HCT116 (cell line): Measurements from ENCODE around the gene BTG1. TPM values are rescaled to one million over a fixed set of nuclear protein-coding genes. Genes with fewer than 3 reads are reported as not detected.

Experiments
- ATAC-seq: fragments of 200-7000 bp; cut with Tn5 transposase; 2 replicates; pipeline ENCODE4 v1.9.1; 2020; ENCODE audit warnings: mild to moderate bottlenecking, moderate library complexity
- BruUV-seq: library from RNA; stranded (reverse); fragments of 400-500 nt; replicated peaks from 2 replicates; lab custom pipeline; 2021; lab: Mats Ljungman, UMichigan
- CTCF ChIA-PET: fragments of 300-600 bp; sonication (Branson Sonifier 250); formaldehyde crosslinking; loops from one replicate; lab custom pipeline; 2021; ENCODE audit warnings: antibody characterized with exemption; lab: Charles Lee
- POLR2A ChIA-PET: fragments of 300-600, 350-600 bp; sonication (Branson Sonifier 250); formaldehyde crosslinking; loops from one replicate; lab custom pipeline; 2021; ENCODE audit warnings: antibody characterized with exemption; lab: Charles Lee
- RAD21 ChIA-PET, 2 experiments: fragments of 300-600 bp; sonication (Branson Sonifier 250); formaldehyde crosslinking; loops; one replicate each; lab custom pipeline; 2023; ENCODE audit warnings: low total read pairs in 2 of 2; ENCODE audit not compliant: uncharacterized antibody in 2 of 2, unreplicated experiment in 2 of 2, low non-redundant PET in 1 of 2; lab: Charles Lee
- DNase-seq: peaks from one replicate; pipeline ENCODE4 v3.0.0-alpha.2; 2010; ENCODE audit warnings: low read depth, low spot score
- H2AFZ ChIP-seq: fragments of 200-600 bp; shearing (Covaris generic), sonication (generic); 2 replicates; pipeline ENCODE4 v1.6.1; 2017; ENCODE audit warnings: low read depth, mixed run types, mixed read lengths, antibody characterized with exemption, low read length; ENCODE audit not compliant: poor library complexity, severe bottlenecking
- H3K27ac ChIP-seq: 2 replicates; pipeline ENCODE4 v1.5.1; 2012; ENCODE audit warnings: low read depth, low read length
- H3K27me3 ChIP-seq: fragments of 200-600 bp; sonication (generic); 2 replicates; pipeline ENCODE4 v1.6.1; 2016; ENCODE audit warnings: mixed run types, low read length, mixed read lengths; ENCODE audit not compliant: insufficient read depth
- H3K36me3 ChIP-seq, 2 experiments: fragments of 200-500 bp in 1 of 2; fragments of 200-600 bp in 1 of 2; sonication (Bioruptor generic) in 1 of 2; sonication (generic) in 1 of 2; 2 replicates each; pipeline versions ENCODE4 v1.5.1 to v1.6.1; 2014 to 2016; ENCODE audit warnings: low read length in 2 of 2, inconsistent platforms in 1 of 2, mixed read lengths in 1 of 2, mixed run types in 1 of 2; ENCODE audit not compliant: insufficient read depth in 2 of 2, control insufficient read depth in 1 of 2
- H3K4me1 ChIP-seq, 2 experiments: fragments of 200-600 bp in 1 of 2; sonication (generic) in 1 of 2; 2 replicates each; pipeline versions ENCODE4 v1.5.1 to v1.6.1; 2012 to 2017; ENCODE audit warnings: low read length in 2 of 2, inconsistent platforms in 1 of 2, mild to moderate bottlenecking in 1 of 2, mixed read lengths in 1 of 2, mixed run types in 1 of 2, moderate library complexity in 1 of 2; ENCODE audit not compliant: insufficient read depth in 2 of 2, control insufficient read depth in 1 of 2
- H3K4me2 ChIP-seq: fragments of 200-600 bp; sonication (generic); 2 replicates; pipeline ENCODE4 v1.6.1; 2017; ENCODE audit warnings: mixed run types, low read length, mixed read lengths
- H3K4me3 ChIP-seq, 2 experiments: fragments of 200-600 bp in 1 of 2; sonication (generic) in 1 of 2; replicated peaks in 1 of 2; 2 replicates each; pipeline ENCODE4 v1.5.1; 2011 to 2016; ENCODE audit warnings: low read length in 2 of 2, control low read depth in 1 of 2, low read depth in 1 of 2, mild to moderate bottlenecking in 1 of 2, mixed read lengths in 1 of 2, mixed run types in 1 of 2
- H3K79me2 ChIP-seq: fragments of 200-600 bp; sonication (generic); 2 replicates; pipeline ENCODE4 v1.6.1; 2017; ENCODE audit warnings: mild to moderate bottlenecking, mixed run types, low read length, moderate library complexity, mixed read lengths; ENCODE audit not compliant: insufficient read depth
- H3K9ac ChIP-seq: fragments of 200-600 bp; sonication (generic); 2 replicates; pipeline ENCODE4 v1.6.1; 2016; ENCODE audit warnings: low read length, mixed read lengths
- H3K9me2 ChIP-seq: fragments of 200-600 bp; sonication (generic), shearing (Covaris generic); 2 replicates; pipeline ENCODE4 v1.6.1; 2017; ENCODE audit warnings: mixed run types, mild to moderate bottlenecking, moderate library complexity; ENCODE audit not compliant: insufficient read depth
- H3K9me3 ChIP-seq, 2 experiments: fragments of 200-500 bp in 1 of 2; fragments of 200-600 bp in 1 of 2; sonication (Bioruptor generic) in 1 of 2; sonication (generic) in 1 of 2; 2 replicates each; pipeline ENCODE4 v1.6.1; 2014 to 2017; ENCODE audit warnings: low read length in 2 of 2, mixed read lengths in 2 of 2, inconsistent platforms in 1 of 2, low read depth in 1 of 2, mild to moderate bottlenecking in 1 of 2, mixed run types in 1 of 2, moderate library complexity in 1 of 2; ENCODE audit not compliant: control insufficient read depth in 1 of 2, insufficient read depth in 1 of 2
- H4K20me1 ChIP-seq: fragments of 200-600 bp; sonication (generic), shearing (Covaris generic); 2 replicates; pipeline ENCODE4 v1.6.1; 2017; ENCODE audit warnings: mixed run types, mild to moderate bottlenecking, moderate library complexity; ENCODE audit not compliant: insufficient read depth
- CBX3 ChIP-seq: IDR thresholded peaks from 2 replicates; pipeline ENCODE4 v1.6.1; 2012; ENCODE audit warnings: low read depth
- CEBPB ChIP-seq: IDR thresholded peaks from 2 replicates; pipeline ENCODE4 v1.6.1; 2012; ENCODE audit warnings: low read depth
- EGR1 ChIP-seq: IDR thresholded peaks from 2 replicates; pipeline ENCODE4 v1.6.1; 2012; ENCODE audit warnings: low read depth
- ELF1 ChIP-seq: IDR thresholded peaks from 2 replicates; pipeline ENCODE4 v1.6.1; 2012; ENCODE audit warnings: low read depth, borderline replicate concordance
- EZH2 ChIP-seq: fragments of 200-600 bp; sonication (generic); IDR thresholded peaks from 2 replicates; pipeline ENCODE4 v1.6.1; 2017; ENCODE audit warnings: antibody characterized with exemption, mixed run types
- FOSL1 ChIP-seq: IDR thresholded peaks from 2 replicates; pipeline ENCODE4 v1.6.1; 2012; ENCODE audit warnings: low read depth
- JUND ChIP-seq: IDR thresholded peaks from 2 replicates; pipeline ENCODE4 v1.6.1; 2012
- POLR2AphosphoS5 ChIP-seq: IDR thresholded peaks from 2 replicates; pipeline ENCODE4 v1.6.1; 2011; ENCODE audit warnings: mild to moderate bottlenecking, low read depth, low read length, moderate library complexity
- RAD21 ChIP-seq: IDR thresholded peaks from 2 replicates; pipeline ENCODE4 v1.6.1; 2012; ENCODE audit warnings: low read depth, mild to moderate bottlenecking
- SIN3A ChIP-seq: IDR thresholded peaks from 2 replicates; pipeline ENCODE4 v1.6.1; 2012; ENCODE audit warnings: low read depth
- SP1 ChIP-seq: IDR thresholded peaks from 2 replicates; pipeline ENCODE4 v1.6.1; 2012; ENCODE audit warnings: low read depth
- SRF ChIP-seq: IDR thresholded peaks from 2 replicates; pipeline ENCODE4 v1.6.1; 2012; ENCODE audit warnings: low read depth
- YY1 ChIP-seq: IDR thresholded peaks from 2 replicates; pipeline ENCODE4 v1.6.1; 2011; ENCODE audit warnings: low read length, low read depth, moderate library complexity, mild to moderate bottlenecking; ENCODE audit not compliant: insufficient replicate concordance; ENCODE audit errors: extremely low read depth
- ZFX ChIP-seq: fragments of 450-650 bp; IDR thresholded peaks from 2 replicates; pipeline ENCODE4 v1.6.1; 2017
- ZNF274 ChIP-seq: fragments of 200-500 bp; sonication (Bioruptor generic); IDR thresholded peaks from 2 replicates; pipeline ENCODE4 v1.6.1; 2014; ENCODE audit warnings: mild to moderate bottlenecking, low read depth, low read length, inconsistent platforms
- intact Hi-C: fragments of 100-400 bp; cut with micrococcal nuclease; formaldehyde crosslinking; loops from 2 replicates; pipeline ENCODE4 v1.10.0; 2022
- total RNA-seq: library from RNA; stranded (reverse); gene quantifications from one replicate; pipeline ENCODE4 v1.2.1, GENCODE V29; 2021; ENCODE audit not compliant: unreplicated experiment
- TF ChIP-seq, protein P1 (sequence below): IDR thresholded peaks from 2 replicates; pipeline ENCODE4 v1.6.1; 2011; ENCODE audit warnings: mild to moderate bottlenecking, low read length, moderate library complexity; ENCODE audit not compliant: insufficient replicate concordance; ENCODE audit errors: extremely low read depth
- TF ChIP-seq, protein P2 (sequence below): IDR thresholded peaks from 2 replicates; pipeline ENCODE4 v1.6.1; 2012; ENCODE audit warnings: low read depth

The BTG1 gene
- total RNA-seq, 1 experiment from 2014 or later: 57.3 TPM

DNA sequence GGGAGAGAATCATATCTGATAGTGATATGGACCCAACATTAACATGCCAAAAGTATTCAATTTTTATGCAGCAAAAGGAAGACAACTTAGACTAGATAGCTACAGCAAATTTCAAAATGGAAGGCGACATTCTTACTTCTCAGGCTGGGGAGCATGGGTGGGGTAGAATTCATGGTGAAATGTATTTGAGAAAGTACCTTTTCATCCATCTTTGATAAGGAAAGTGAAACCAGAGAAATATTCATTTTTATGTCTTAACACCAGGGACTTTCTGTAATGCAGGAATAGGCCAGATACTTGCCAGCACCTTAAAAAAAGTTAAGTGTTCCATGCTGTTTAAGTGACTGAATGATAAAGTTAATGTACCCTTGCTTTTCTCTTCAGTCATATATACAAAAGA, 13.4 kb downstream of the BTG1 start:
- Histone ChIP-seq H3K4me3 (no peak overlapping the region), H3K27me3 (no peaks in the 10 kb centered on the region), H4K20me1 (no peaks in the 10 kb centered on the region), H3K79me2 (peaks cover 5% of the 10 kb centered on the region), H3K9me3 (no peaks in the 10 kb centered on the region), H3K36me3 (no peaks in the 10 kb centered on the region), H3K4me1 (peaks cover 0 to 22% of the 10 kb centered on the region in 2 experiments; a peak in 2 of 4 replicates), H3K27ac (no peak overlapping the region), H2AFZ (no peak overlapping the region), H3K4me2 (no peak overlapping the region), H3K9me2 (no peaks in the 10 kb centered on the region), H3K9ac (no peak overlapping the region)
- TF ChIP-seq EGR1: no peak
- no peak for TF ChIP-seq SP1
- TF ChIP-seq CBX3: no peak
- no peak for TF ChIP-seq SRF
- no peak for TF ChIP-seq JUND
- DNase-seq: no peak
- RAD21 ChIA-PET: no interaction called here
- CTCF ChIA-PET: no interaction called here
- BruUV-seq: no TSS peak
- POLR2A ChIA-PET: interaction anchor here (7.8 kb wide), 1 partner anchor 13 kb away, joined by 91 read pairs; the partner anchor contains the start of gene BTG1
- no peak for ATAC-seq
- intact Hi-C loops: no loop called here

DNA sequence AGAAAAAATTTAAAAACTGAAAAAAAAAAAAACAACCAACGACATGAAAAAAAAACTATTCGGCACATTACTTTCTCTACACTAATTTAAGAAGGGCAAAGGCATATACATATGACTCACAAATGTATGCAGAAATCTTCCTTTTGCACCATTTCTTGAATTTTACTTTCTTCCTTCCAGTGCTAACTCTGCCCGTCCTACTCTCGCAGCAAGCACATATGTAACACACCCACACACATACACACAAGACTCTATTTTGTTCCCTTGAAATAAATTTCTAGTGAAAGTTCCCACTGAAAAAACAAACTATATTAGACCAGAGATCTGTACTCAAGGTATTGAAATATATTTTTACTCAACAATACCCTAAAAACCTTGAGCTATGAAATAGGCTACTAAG, 14.6 kb downstream of the BTG1 start:
- CTCF ChIA-PET: no interaction called here
- TF ChIP-seq CEBPB (no peak), ZFX (no peak), YY1 (no peak), ELF1 (no peak), SRF (no peak), EZH2 (no peak), FOSL1 (no peak), CBX3 (no peak), RAD21 (no peak), POLR2AphosphoS5 (no peak), ZNF274 (no peak), SP1 (no peak), JUND (no peak), SIN3A (no peak)
- TF ChIP-seq, protein P1, sequence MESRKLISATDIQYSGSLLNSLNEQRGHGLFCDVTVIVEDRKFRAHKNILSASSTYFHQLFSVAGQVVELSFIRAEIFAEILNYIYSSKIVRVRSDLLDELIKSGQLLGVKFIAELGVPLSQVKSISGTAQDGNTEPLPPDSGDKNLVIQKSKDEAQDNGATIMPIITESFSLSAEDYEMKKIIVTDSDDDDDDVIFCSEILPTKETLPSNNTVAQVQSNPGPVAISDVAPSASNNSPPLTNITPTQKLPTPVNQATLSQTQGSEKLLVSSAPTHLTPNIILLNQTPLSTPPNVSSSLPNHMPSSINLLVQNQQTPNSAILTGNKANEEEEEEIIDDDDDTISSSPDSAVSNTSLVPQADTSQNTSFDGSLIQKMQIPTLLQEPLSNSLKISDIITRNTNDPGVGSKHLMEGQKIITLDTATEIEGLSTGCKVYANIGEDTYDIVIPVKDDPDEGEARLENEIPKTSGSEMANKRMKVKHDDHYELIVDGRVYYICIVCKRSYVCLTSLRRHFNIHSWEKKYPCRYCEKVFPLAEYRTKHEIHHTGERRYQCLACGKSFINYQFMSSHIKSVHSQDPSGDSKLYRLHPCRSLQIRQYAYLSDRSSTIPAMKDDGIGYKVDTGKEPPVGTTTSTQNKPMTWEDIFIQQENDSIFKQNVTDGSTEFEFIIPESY: no peak
- TF ChIP-seq, protein P2, sequence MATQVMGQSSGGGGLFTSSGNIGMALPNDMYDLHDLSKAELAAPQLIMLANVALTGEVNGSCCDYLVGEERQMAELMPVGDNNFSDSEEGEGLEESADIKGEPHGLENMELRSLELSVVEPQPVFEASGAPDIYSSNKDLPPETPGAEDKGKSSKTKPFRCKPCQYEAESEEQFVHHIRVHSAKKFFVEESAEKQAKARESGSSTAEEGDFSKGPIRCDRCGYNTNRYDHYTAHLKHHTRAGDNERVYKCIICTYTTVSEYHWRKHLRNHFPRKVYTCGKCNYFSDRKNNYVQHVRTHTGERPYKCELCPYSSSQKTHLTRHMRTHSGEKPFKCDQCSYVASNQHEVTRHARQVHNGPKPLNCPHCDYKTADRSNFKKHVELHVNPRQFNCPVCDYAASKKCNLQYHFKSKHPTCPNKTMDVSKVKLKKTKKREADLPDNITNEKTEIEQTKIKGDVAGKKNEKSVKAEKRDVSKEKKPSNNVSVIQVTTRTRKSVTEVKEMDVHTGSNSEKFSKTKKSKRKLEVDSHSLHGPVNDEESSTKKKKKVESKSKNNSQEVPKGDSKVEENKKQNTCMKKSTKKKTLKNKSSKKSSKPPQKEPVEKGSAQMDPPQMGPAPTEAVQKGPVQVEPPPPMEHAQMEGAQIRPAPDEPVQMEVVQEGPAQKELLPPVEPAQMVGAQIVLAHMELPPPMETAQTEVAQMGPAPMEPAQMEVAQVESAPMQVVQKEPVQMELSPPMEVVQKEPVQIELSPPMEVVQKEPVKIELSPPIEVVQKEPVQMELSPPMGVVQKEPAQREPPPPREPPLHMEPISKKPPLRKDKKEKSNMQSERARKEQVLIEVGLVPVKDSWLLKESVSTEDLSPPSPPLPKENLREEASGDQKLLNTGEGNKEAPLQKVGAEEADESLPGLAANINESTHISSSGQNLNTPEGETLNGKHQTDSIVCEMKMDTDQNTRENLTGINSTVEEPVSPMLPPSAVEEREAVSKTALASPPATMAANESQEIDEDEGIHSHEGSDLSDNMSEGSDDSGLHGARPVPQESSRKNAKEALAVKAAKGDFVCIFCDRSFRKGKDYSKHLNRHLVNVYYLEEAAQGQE: no peak

More for the DNA sequence above, 14.6 kb downstream of the BTG1 start:
- Histone ChIP-seq H3K4me2 (no peak overlapping the region), H3K9me3 (no peaks in the 10 kb centered on the region), H3K4me3 (no peak overlapping the region), H3K27ac (no peak overlapping the region), H3K36me3 (no peaks in the 10 kb centered on the region), H3K9me2 (no peaks in the 10 kb centered on the region), H4K20me1 (no peaks in the 10 kb centered on the region), H3K9ac (no peak overlapping the region), H3K4me1 (peaks cover 0 to 16% of the 10 kb centered on the region in 2 experiments; a peak in 2 of 4 replicates), H3K79me2 (no peaks in the 10 kb centered on the region; the same call in none of the 2 replicates), H2AFZ (no peak overlapping the region), H3K27me3 (no peaks in the 10 kb centered on the region)
- no TSS peak for BruUV-seq
- RAD21 ChIA-PET: no interaction called here
- DNase-seq (no peak), ATAC-seq (no peak)
- POLR2A ChIA-PET: interaction anchor here (7.8 kb wide), 1 partner anchor 14 kb away, joined by 91 read pairs; the partner anchor contains the start of gene BTG1
- intact Hi-C loops: no loop called here
